ENCODE results near the gene CTAG1B. TPM values are rescaled to one million over a fixed set of nuclear protein-coding genes. Genes with fewer than 3 reads are reported as not detected.
"Not testable (repeated sequence)": the region's sequence is repeated elsewhere in the genome, so short reads cannot be mapped to it uniquely, and the experiment has no call there.

CTAG1B gene

DNA sequence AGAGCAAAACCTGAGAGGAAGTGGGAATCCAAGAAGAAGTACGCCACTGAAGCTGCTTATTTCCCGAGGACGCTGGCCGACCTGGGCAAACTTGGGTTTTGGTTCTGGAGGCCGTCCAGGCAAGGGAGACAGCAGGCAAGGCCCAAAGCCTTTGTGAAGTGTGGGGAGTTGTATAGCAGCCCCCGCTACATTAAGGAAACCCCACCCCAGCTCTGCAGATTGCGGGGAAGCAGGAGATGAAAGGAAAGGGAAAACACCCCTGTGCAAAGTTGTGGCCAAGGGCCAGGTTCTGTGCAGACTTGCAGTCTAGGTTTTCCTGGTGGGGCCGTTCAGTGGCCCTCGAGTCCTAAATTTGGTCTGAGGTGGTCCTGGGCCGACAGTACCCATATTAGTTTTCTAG is 46.0 kb downstream of the CTAG1B start:
- H3K27me3 ChIP-seq (ENCODE audit: control insufficient read depth, insufficient read depth, low read length); H3K4me2 ChIP-seq (ENCODE audit: low read length); H3K9ac ChIP-seq (ENCODE audit: low read depth, low read length); H3K4me1 ChIP-seq (ENCODE audit: control insufficient read depth, insufficient read depth, low read length); H3K36me3 ChIP-seq (ENCODE audit: insufficient read depth, low read length); H3K4me3 ChIP-seq (ENCODE audit: low read length); H3K9me3 ChIP-seq (replicated peaks; ENCODE audit: low read length): not testable (repeated sequence)

DNA sequence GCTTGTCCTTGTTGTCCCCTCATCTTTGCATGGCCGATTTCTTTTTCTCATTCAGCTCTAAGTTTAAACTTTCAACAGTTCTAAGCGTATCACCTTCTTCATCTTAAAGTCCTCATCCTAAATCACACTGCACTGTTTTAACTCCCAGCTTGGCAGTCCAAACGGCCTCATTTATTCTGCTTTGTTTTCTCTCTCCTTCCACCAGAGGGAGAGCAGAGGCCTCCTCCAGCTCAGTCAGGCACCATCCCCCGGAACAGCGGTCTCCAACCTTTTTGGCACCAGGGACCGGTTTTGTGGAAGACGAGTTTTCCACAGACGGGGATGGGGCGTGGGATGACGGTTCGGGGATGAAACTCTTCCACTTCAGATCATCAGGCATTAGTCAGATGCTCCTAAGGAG is 48.7 kb downstream of the CTAG1B start:
- not testable (repeated sequence) for H3K9me3 ChIP-seq (replicated peaks; ENCODE audit: low read length); H3K4me2 ChIP-seq (ENCODE audit: low read length); H3K27me3 ChIP-seq (ENCODE audit: control insufficient read depth, insufficient read depth, low read length); H3K36me3 ChIP-seq (ENCODE audit: insufficient read depth, low read length); H3K9ac ChIP-seq (ENCODE audit: low read depth, low read length); H3K4me3 ChIP-seq (ENCODE audit: low read length); H3K4me1 ChIP-seq (ENCODE audit: control insufficient read depth, insufficient read depth, low read length)

Small RNAs within 50 kb of the gene (small RNA-seq; reads per million reads assigned to genes)
- gene AC244090.1 (not detected), gene AC244107.2 (not detected)

Measured in skeletal muscle satellite cell (primary cell).